ENCODE data around the gene POU2AF1.

POU2AF1 gene, protein sequence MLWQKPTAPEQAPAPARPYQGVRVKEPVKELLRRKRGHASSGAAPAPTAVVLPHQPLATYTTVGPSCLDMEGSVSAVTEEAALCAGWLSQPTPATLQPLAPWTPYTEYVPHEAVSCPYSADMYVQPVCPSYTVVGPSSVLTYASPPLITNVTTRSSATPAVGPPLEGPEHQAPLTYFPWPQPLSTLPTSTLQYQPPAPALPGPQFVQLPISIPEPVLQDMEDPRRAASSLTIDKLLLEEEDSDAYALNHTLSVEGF

DNA sequence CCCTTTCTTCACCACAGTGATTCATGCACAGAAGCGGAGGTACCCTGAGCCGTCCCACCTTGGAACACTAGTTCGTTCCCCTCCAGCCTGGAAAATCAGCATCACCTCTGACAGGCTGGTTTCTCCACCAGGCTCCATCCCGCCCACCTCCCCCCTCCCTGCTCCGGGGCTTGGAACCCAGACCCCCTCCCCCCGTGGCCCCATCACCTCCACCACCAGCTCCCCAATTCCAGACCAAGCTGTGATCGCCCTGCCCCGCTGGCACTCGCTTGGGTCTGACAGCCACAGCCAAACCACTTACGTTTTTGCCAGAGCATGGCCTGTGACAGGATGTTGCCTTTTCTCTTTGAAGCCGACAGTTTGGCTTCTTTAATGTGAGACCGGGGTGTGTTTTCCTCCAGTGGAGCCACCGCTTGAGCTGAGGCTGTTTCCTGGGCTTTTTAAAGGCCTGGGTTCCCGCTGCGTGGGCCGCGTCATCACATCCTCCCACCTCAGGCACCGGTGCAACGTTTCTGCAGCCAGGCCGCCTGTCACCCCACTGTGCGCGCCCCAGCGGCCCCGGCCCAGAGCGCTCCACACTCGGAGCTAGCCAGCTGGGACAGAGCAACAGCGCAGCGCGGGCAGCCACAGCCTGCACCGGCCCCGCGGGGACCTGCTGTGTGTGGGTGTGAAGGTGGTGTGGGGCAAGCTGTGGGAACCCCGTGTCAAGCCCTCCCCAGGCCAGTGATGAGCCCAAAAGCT is at the start of gene POU2AF1:
Gene POU2AF1 (minus strand): TSS at position 415 of the 741 bp plus-strand sequence. CDS start 98 bp downstream, at position 317.
- H3K4me1 ChIP-seq (ENCODE audit: control insufficient read depth, insufficient read depth, low read length) = no peaks in the 10 kb centered on the region
- DNase-seq (ENCODE audit: low read depth) = peak; percentile 59

DNA sequence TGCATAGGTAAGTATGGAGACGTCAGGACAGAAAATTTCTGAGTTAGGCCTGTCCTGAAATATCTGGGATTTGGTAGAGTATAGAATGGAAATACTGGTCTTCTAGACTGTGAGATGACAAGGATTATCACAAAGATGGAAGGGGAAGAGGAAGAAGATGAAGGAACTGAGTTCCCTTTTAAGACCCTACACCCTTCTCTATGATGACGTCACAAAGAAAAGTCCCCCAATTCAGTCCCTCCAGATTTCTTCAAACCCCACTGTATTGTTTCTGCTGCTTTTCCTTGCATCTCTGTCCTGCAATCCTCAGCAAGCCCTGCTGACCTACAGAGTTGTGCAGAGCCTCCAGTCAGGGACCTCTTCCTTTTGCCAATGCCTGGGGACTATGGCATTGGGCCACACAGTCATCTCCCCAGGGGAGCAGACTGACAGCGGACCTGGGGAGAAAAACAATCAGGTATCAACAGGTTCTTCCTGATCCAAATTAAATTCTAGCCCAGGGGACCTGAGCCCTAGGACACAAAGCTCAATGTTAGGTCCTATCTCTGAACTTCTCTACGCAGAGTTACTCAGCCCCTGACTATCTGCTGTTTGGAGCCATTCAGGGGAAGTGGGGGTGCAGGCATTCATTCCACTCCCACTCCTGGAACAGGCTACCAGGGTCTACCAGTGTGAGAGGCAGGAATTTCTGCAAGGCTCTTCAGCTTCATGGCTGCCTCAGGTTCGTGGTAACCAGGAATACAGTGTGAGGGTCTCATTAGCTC is 49.2 kb upstream of the POU2AF1 start:
- Histone ChIP-seq H3K36me3 (ENCODE audit: control insufficient read depth, insufficient read depth, low read length, severe bottlenecking) (no peaks in the 10 kb centered on the region), H3K4me1 (ENCODE audit: control insufficient read depth, insufficient read depth, low read length) (peaks cover 3% of the 10 kb centered on the region), H3K9ac (ENCODE audit: low read length) (no peak overlapping the region), H3K9me3 (ENCODE audit: control insufficient read depth, low read length) (no peaks in the 10 kb centered on the region), H3K27me3 (replicated peaks; ENCODE audit: control insufficient read depth, insufficient read depth, low read length) (peaks cover 18% of the 10 kb centered on the region), H3K4me3 (ENCODE audit: low read length) (no peak overlapping the region)
- no peak for DNase-seq (ENCODE audit: low read depth)

More for the DNA sequence above, at the start of gene POU2AF1:
- Histone ChIP-seq H3K27me3 (replicated peaks; ENCODE audit: control insufficient read depth, insufficient read depth, low read length) (peaks cover 24% of the 10 kb centered on the region), H3K4me3 (ENCODE audit: low read length) (no peak within 1 kb of the TSS), H3K36me3 (ENCODE audit: control insufficient read depth, insufficient read depth, low read length, severe bottlenecking) (no peaks in the 10 kb centered on the region), H3K9ac (ENCODE audit: low read length) (no peak within 1 kb of the TSS), H3K9me3 (ENCODE audit: control insufficient read depth, low read length) (no peaks in the 10 kb centered on the region)

DNA sequence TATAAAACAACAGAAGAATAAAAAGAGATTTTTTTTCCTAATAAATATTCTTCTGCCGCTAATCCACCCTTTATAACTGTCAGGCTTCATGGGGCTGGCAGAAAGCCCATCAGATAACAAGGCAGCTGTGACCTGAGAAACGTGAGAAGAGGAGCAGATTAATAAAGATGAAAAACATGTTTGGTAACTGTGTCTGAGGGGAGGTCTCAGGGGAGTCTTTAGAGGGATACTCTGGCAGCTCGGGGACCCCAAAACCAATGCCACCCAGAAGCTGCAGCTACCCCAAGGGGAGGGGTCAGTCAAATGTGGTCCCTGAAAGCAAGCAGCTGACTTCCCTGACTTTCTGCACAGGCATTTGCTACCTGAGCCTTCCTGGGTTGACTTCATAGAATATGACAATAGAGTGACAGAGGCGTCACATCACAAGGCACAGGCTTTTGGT is 48.4 kb upstream of the POU2AF1 start:
- peaks cover 3% of the 10 kb centered on the region for H3K4me1 ChIP-seq (ENCODE audit: control insufficient read depth, insufficient read depth, low read length)
- no peaks in the 10 kb centered on the region for H3K36me3 ChIP-seq (ENCODE audit: control insufficient read depth, insufficient read depth, low read length, severe bottlenecking)
- H3K4me3 ChIP-seq (ENCODE audit: low read length) = no peak overlapping the region
- peak; percentile 9 for DNase-seq (ENCODE audit: low read depth)
- H3K9ac ChIP-seq (ENCODE audit: low read length) = no peak overlapping the region
- H3K9me3 ChIP-seq (ENCODE audit: control insufficient read depth, low read length) = no peaks in the 10 kb centered on the region
- H3K27me3 ChIP-seq (replicated peaks; ENCODE audit: control insufficient read depth, insufficient read depth, low read length) = peaks cover 23% of the 10 kb centered on the region

DNA sequence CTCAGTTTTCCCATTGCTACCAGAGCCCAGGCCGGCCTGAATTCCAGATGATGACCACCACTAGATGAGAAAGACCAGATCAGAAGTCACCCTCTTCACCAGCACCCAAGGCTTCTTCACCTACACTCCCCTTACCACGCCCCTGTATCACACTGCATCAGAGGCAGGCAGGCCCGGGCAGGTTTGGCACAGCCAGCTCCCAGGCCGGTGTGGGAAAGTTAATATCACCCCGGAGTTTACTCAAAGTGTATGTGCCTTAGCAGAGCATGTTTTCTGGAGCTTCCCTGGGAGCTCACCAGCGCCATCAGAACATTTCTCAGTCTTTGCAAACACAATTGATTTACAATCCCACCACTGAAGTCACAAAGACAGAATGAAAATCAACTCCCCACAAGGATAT is 47.5 kb upstream of the POU2AF1 start:
- Histone ChIP-seq H3K9ac (ENCODE audit: low read length) (no peak overlapping the region), H3K4me1 (ENCODE audit: control insufficient read depth, insufficient read depth, low read length) (peaks cover 3% of the 10 kb centered on the region), H3K36me3 (ENCODE audit: control insufficient read depth, insufficient read depth, low read length, severe bottlenecking) (no peaks in the 10 kb centered on the region), H3K27me3 (replicated peaks; ENCODE audit: control insufficient read depth, insufficient read depth, low read length) (peaks cover 29% of the 10 kb centered on the region), H3K9me3 (ENCODE audit: control insufficient read depth, low read length) (no peaks in the 10 kb centered on the region), H3K4me3 (ENCODE audit: low read length) (no peak overlapping the region)
- no peak for DNase-seq (ENCODE audit: low read depth)

DNA sequence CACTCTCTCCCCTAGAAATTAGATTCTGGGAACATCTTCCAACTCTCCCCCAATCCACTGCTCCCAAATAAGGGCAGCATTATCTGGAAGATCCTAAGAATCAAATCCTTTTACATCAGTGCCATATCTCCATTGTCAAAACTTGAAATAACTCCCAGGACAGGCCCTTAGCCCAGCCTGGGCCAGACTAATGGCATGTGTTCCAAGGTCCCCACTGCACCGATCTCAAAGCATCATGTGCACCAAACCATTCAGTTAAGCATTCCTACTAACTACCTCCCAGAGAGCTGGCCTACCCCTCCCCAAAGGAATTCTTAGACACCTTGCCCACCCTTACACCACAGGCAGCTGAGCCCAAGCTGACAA is 44.2 kb upstream of the POU2AF1 start:
- H3K27me3 ChIP-seq (replicated peaks; ENCODE audit: control insufficient read depth, insufficient read depth, low read length) = peaks cover 32% of the 10 kb centered on the region
- no peak for DNase-seq (ENCODE audit: low read depth)

DNA sequence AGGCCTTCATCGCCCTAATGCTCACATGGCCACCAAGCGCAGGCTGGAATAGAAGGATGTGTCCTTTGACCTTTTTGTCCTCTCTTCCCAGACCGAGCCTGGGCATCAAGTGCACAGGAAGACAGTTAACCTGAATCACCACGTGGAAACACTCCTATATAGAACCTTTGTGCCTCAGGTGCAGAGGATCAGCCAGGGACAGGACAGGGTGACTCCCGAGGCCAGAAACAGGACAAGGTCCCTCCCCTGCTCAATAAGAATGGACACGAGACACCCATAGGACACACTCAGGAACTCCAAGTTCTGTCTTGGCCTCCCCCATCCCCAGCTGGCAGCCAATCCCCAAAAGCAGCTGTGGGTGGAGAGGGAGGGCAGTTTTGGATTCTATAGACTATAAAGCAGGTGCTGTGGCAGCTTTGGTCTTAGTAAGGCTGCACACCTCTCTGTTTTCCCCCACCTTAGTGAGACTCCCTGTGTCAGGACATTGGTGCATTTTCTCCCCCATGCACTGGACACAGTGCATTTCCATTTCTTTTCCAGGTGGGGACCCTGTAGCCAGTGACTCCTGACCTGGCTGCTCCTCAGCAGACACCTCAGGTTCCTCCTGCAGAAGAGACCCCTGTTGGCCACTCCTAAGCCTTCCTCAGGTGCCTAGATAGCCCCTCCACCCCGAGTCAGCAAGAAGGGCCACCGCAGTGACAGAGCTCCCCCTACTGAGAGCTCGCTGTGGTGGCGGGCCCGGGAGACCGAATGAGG is 43.6 kb upstream of the POU2AF1 start:
- Histone ChIP-seq H3K4me3 (ENCODE audit: low read length) (no peak overlapping the region), H3K36me3 (ENCODE audit: control insufficient read depth, insufficient read depth, low read length, severe bottlenecking) (no peaks in the 10 kb centered on the region), H3K9me3 (ENCODE audit: control insufficient read depth, low read length) (no peaks in the 10 kb centered on the region), H3K9ac (ENCODE audit: low read length) (no peak overlapping the region), H3K4me1 (ENCODE audit: control insufficient read depth, insufficient read depth, low read length) (peaks cover 3% of the 10 kb centered on the region), H3K27me3 (replicated peaks; ENCODE audit: control insufficient read depth, insufficient read depth, low read length) (peaks cover 35% of the 10 kb centered on the region)
- peak; percentile 77 for DNase-seq (ENCODE audit: low read depth)

More for the DNA sequence above, 44.2 kb upstream of the POU2AF1 start:
- H3K4me1 ChIP-seq (ENCODE audit: control insufficient read depth, insufficient read depth, low read length) = no peaks in the 10 kb centered on the region
- H3K9ac ChIP-seq (ENCODE audit: low read length) = no peak overlapping the region
- H3K9me3 ChIP-seq (ENCODE audit: control insufficient read depth, low read length) = no peaks in the 10 kb centered on the region
- no peaks in the 10 kb centered on the region for H3K36me3 ChIP-seq (ENCODE audit: control insufficient read depth, insufficient read depth, low read length, severe bottlenecking)
- no peak overlapping the region for H3K4me3 ChIP-seq (ENCODE audit: low read length)

DNA sequence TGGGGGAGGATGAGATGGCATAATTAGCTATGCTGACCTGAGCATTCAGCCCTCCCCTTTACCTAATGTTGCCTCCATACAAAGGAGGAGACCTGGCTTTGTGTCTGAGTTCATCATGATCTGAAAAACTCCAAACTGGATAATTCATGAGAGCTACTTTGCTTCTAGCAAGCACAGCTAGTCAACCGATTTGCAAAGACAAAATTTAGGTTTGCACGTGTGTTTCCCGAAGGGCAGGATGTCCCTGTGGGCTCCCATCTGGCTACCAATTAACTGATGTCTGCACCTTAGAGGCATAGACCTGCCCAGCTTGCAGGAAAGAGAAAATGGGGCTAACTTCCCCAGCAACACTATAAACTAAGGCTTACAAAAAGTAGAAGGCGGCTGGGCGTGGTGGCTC is 42.2 kb upstream of the POU2AF1 start:
- H3K9ac ChIP-seq (ENCODE audit: low read length) = no peak overlapping the region
- H3K9me3 ChIP-seq (ENCODE audit: control insufficient read depth, low read length) = no peaks in the 10 kb centered on the region
- H3K4me1 ChIP-seq (ENCODE audit: control insufficient read depth, insufficient read depth, low read length) = peaks cover 10% of the 10 kb centered on the region
- DNase-seq (ENCODE audit: low read depth) = no peak
- H3K36me3 ChIP-seq (ENCODE audit: control insufficient read depth, insufficient read depth, low read length, severe bottlenecking) = no peaks in the 10 kb centered on the region
- H3K4me3 ChIP-seq (ENCODE audit: low read length) = no peak overlapping the region
- H3K27me3 ChIP-seq (replicated peaks; ENCODE audit: control insufficient read depth, insufficient read depth, low read length) = peaks cover 35% of the 10 kb centered on the region

DNA sequence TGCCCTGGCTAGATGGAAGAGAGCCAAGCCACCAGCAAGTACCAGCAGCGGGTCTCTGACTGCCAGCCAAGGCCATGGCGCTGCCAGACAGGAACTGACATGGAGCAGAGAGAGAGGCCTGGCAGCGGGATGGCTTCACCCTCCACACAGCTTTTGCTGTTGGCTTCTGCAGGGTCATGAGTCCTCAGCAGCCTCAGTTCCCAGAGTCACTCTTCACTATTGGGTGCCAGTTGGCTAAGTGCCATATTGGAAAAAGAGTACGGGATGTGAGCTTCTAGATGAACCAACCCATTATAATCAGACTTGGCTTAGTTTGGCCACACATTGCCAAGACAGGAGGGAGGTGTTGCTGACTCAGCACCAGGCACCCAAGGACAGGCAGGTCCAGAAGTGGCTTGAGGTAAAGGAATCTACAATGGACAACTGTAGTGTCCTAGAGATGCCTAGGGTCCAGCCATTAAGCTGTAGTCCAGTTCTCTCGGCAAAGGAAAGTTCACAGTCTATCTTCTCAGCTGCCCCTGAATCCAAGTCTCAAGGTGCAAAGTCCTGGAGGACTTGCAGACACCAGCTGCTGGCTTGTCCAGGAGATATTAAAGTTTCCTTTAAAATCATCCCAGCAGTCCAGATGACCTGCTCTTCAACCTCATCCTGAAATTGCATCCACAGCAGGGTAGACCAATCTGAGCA is 40.7 kb upstream of the POU2AF1 start:
- no peak for DNase-seq (ENCODE audit: low read depth)
- H3K36me3 ChIP-seq (ENCODE audit: control insufficient read depth, insufficient read depth, low read length, severe bottlenecking) = no peaks in the 10 kb centered on the region
- H3K4me3 ChIP-seq (ENCODE audit: low read length) = no peak overlapping the region
- peaks cover 10% of the 10 kb centered on the region for H3K4me1 ChIP-seq (ENCODE audit: control insufficient read depth, insufficient read depth, low read length)
- H3K9ac ChIP-seq (ENCODE audit: low read length) = no peak overlapping the region
- peaks cover 31% of the 10 kb centered on the region for H3K27me3 ChIP-seq (replicated peaks; ENCODE audit: control insufficient read depth, insufficient read depth, low read length)
- no peaks in the 10 kb centered on the region for H3K9me3 ChIP-seq (ENCODE audit: control insufficient read depth, low read length)

DNA sequence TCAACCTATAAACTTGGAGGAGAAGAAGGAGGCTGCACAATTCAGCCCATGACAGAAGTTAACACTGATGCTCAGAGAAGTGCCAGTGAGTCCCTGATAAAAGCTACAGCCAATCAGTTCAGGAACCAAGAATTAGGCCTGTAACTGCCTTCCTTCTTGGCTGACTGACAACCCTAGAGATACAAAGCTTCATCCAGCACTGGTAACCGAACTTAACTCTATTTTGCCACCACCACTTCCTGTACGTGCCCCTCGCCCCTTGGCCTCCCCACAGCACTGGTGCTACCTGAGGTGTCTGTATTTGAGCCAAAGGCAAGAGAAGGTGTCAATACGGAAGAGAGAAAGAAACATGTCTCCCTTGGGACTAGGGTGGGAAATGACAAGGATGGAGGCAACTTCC is 40.1 kb upstream of the POU2AF1 start:
- Histone ChIP-seq H3K36me3 (ENCODE audit: control insufficient read depth, insufficient read depth, low read length, severe bottlenecking) (no peaks in the 10 kb centered on the region), H3K4me1 (ENCODE audit: control insufficient read depth, insufficient read depth, low read length) (peaks cover 10% of the 10 kb centered on the region), H3K4me3 (ENCODE audit: low read length) (no peak overlapping the region), H3K9ac (ENCODE audit: low read length) (no peak overlapping the region), H3K9me3 (ENCODE audit: control insufficient read depth, low read length) (no peaks in the 10 kb centered on the region), H3K27me3 (replicated peaks; ENCODE audit: control insufficient read depth, insufficient read depth, low read length) (peaks cover 35% of the 10 kb centered on the region)
- no peak for DNase-seq (ENCODE audit: low read depth)

DNA sequence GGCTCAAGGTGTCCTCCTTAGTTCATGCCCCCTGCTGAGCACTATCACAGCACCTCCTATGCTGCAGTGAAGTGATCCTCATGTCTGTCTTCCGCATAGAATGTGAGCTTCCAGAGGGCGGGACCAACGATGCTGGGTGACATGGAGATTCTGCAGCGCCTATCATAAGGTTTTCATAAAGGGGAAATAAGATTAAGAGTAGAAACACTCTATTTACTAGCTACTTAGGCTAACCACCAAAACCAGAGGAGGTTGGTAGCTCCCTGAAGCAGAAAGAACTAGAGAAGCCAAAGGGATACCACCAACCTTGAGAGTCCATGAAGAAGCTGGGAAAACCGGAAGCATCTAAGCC is 39.3 kb upstream of the POU2AF1 start:
- peaks cover 43% of the 10 kb centered on the region for H3K27me3 ChIP-seq (replicated peaks; ENCODE audit: control insufficient read depth, insufficient read depth, low read length)

More for the DNA sequence above, 39.3 kb upstream of the POU2AF1 start:
- H3K9ac ChIP-seq (ENCODE audit: low read length) = no peak overlapping the region
- DNase-seq (ENCODE audit: low read depth) = no peak
- no peaks in the 10 kb centered on the region for H3K36me3 ChIP-seq (ENCODE audit: control insufficient read depth, insufficient read depth, low read length, severe bottlenecking)
- no peaks in the 10 kb centered on the region for H3K9me3 ChIP-seq (ENCODE audit: control insufficient read depth, low read length)
- H3K4me1 ChIP-seq (ENCODE audit: control insufficient read depth, insufficient read depth, low read length) = peaks cover 10% of the 10 kb centered on the region
- H3K4me3 ChIP-seq (ENCODE audit: low read length) = no peak overlapping the region
